Fibroblast of the aortic adventitia (primary cell): ENCODE data around the gene PCDHGC4. TPM values are rescaled to one million over a fixed set of nuclear protein-coding genes. Genes with fewer than 3 reads are reported as not detected.
A peak's percentile ranks its signal among the peaks of the same experiment; 100 is the strongest.

ENCODE experiments used
- DNase-seq: peaks from one replicate; pipeline ENCODE4 v3.0.0-alpha.2; 2010; ENCODE audit warnings: low read depth
- H3K4me3 ChIP-seq: 2 replicates; pipeline ENCODE4 v1.5.1; 2011; ENCODE audit warnings: low read depth, mild to moderate bottlenecking, control low read depth, low read length, moderate library complexity
- CTCF ChIP-seq: IDR thresholded peaks from 2 replicates; pipeline ENCODE4 v1.5.1; 2011; ENCODE audit warnings: mild to moderate bottlenecking, low read length, control low read depth, inconsistent platforms; ENCODE audit not compliant: insufficient read depth
- total RNA-seq: library from RNA; depleted of rRNA; stranded (reverse); fragments of >200 nt; gene quantifications from 2 replicates; pipeline ENCODE4 v1.2.3, GENCODE V29; 2012; ENCODE audit warnings: low replicate concordance

Gene PCDHGC4
- total RNA-seq, 1 donor: 5.2 TPM

GRCh38 chr5:141515946-141516671 lies 31.3 kb downstream of the PCDHGC4 start:
- no peak overlapping the region for H3K4me3 ChIP-seq
- TF ChIP-seq CTCF: no peak
- DNase-seq: no peak

GRCh38 chr5:141516672-141517025 lies 31.8 kb downstream of the PCDHGC4 start:
- DNase-seq: peak; percentile 68

DNA sequence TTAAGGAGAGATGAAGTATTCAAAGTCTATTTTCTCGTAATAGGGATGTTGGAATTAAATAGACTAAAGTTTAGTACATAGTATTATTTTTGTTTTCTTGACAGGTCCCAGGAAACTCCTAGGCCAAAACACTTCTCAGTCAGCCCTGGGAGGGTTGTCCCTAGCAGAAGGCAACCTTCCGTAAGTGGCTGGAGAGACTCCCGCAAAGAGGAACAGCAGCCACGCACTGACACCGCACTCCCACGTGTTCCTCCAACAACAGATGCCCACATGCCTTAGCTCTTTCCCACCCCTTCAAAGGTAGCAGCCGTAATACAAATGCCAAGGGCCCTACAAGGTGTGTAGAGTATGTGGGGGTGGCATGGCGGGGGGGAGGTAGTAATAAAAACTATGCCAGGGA lies 32.5 kb downstream of the PCDHGC4 start:
- no peak for TF ChIP-seq CTCF
- H3K4me3 ChIP-seq: no peak overlapping the region
- DNase-seq: no peak

More at GRCh38 chr5:141516672-141517025, 31.8 kb downstream of the PCDHGC4 start:
- no peak for TF ChIP-seq CTCF
- H3K4me3 ChIP-seq: no peak overlapping the region

DNA sequence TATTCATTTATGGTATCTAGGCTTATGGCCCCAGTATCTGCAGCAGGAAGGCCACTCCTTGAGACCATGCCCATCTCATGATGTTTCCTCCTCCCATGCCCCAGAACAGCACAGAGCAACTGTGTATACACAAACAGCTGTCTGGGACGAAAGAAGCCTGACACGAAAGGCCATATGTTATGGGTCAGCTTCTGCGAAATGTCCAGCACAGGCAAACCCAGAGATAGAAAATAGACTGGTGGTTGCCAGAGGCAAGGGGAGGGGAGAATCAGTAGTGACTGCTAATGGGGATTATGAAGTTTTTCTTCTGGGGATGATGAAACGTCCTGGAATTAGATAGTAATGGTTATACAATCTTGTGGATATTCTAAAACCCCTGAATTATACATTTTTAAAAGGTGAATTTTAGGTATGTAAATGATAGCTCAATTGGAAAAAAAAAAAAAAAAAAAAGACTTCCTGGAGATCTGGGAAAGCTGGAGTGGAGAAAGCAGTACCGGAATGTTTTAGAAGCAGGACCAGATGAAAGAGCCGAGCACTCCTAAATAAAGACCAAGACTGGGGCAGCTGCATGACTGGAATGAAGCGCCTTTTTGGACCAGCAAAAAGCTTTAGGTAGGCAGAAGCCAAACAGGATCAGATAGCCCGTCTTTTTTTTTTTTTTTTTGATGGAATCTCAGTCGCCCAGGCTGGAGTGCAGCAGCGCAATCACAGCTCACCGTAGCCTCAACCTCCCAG lies 33.2 kb downstream of the PCDHGC4 start:
- H3K4me3 ChIP-seq: no peak overlapping the region
- TF ChIP-seq CTCF: no peak
- DNase-seq: peak; percentile 61

- TF ChIP-seq CTCF: no peak
- H3K4me3 ChIP-seq: no peak overlapping the region
- DNase-seq: no peak
Measured at GRCh38 chr5:141518618-141519015, 33.8 kb downstream of the PCDHGC4 start.

DNA sequence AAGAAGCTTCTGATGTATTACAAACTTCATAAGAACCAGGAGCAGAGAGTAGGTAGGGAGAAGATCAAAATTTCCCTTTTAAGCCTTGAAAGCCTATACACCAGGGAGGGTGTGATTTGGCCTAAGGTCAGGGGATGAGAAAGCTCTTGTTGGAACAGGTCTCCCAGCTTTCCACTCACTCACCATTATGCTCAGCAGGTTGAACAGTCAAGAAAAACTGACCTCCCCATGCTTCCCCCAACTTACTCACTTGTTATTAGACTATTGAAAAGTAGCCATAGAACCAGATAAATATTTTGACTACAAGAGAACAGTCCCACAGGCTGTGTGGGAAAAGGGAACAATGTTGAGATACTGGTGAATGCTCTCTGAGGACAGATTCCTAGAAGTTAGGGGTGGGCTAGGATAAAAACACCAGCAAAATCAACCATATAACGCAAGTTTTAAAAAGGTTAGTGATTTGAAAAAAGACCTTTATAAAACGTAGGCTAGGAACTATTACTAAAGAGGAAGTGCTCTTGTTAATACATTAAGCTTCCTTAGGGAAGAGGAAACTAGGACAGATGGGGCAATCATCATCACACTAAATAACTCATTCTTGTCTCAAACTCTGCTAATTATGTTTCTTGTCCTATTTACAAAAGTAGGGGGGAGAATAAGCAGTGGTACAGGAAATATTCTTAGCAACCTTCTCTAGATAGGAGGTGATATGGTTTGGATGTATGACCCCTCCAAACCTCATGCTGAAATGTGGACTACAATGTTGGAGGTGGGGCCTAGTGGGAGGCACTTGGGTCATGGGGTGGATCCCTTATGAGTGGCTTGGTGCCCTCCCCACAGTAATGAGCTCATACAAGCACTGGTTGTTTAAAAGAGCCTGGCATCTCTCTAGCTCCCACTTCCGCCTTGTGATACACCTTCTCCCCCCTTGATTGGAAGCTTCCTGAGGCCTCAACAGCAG lies 35.1 kb downstream of the PCDHGC4 start:
- no peak overlapping the region for H3K4me3 ChIP-seq
- DNase-seq: no peak
- TF ChIP-seq CTCF: no peak
